Neural cell (in vitro differentiated cells): ENCODE results near the gene TMEM143. TPM values are rescaled to one million over a fixed set of nuclear protein-coding genes. Genes with fewer than 3 reads are reported as not detected.
A peak's percentile ranks its signal among the peaks of the same experiment; 100 is the strongest.

Experiments
- H2AFZ ChIP-seq: fragments of 200-600, 300-800 bp; sonication (generic), shearing (Covaris generic); 2 replicates; pipeline ENCODE4 v1.6.0; 2014; ENCODE audit warnings: low read depth, mild to moderate bottlenecking, antibody characterized with exemption, low read length, moderate library complexity
- H3F3A ChIP-seq: fragments of 200-600 bp; shearing (Covaris generic); 2 replicates; pipeline ENCODE4 v1.6.1; 2016; ENCODE audit warnings: mild to moderate bottlenecking, moderate library complexity, mixed read lengths, antibody characterized with exemption, low read length; ENCODE audit not compliant: insufficient read depth, poor library complexity, severe bottlenecking
- H3K27ac ChIP-seq: fragments of 200-600, 300-800 bp; sonication (generic), shearing (Covaris generic); 2 replicates; pipeline ENCODE4 v1.5.1; 2014; ENCODE audit warnings: mild to moderate bottlenecking, low read length, moderate library complexity
- H3K27me3 ChIP-seq: fragments of 300-800, 200-600 bp; sonication (generic), shearing (Covaris generic); 2 replicates; pipeline ENCODE4 v1.6.0; 2014; ENCODE audit warnings: mild to moderate bottlenecking, low read depth, low read length, moderate library complexity; ENCODE audit not compliant: insufficient read depth
- H3K36me3 ChIP-seq: fragments of 300-800, 200-600 bp; sonication (generic), shearing (Covaris generic); 2 replicates; pipeline ENCODE4 v1.5.1; 2014; ENCODE audit warnings: mild to moderate bottlenecking, antibody characterized with exemption, low read length, moderate library complexity; ENCODE audit not compliant: insufficient read depth
- H3K4me2 ChIP-seq: fragments of 300-800, 200-600 bp; sonication (generic), shearing (Covaris generic); 2 replicates; pipeline ENCODE4 v1.6.0; 2014; ENCODE audit warnings: mild to moderate bottlenecking, low read length
- H3K4me3 ChIP-seq: fragments of 300-800, 200-600 bp; sonication (generic), shearing (Covaris generic); 2 replicates; pipeline ENCODE4 v1.5.1; 2014; ENCODE audit warnings: mild to moderate bottlenecking, low read length, moderate library complexity
- H3K79me2 ChIP-seq: fragments of 200-600 bp; shearing (Covaris generic); replicated peaks from 2 replicates; pipeline ENCODE4 v1.6.0; 2014; ENCODE audit warnings: mild to moderate bottlenecking, low read length, moderate library complexity; ENCODE audit not compliant: insufficient read depth
- H3K9ac ChIP-seq: fragments of 300-800, 200-600 bp; sonication (generic), shearing (Covaris generic); 2 replicates; pipeline ENCODE4 v1.6.1; 2016; ENCODE audit warnings: mild to moderate bottlenecking, low read length, mixed read lengths
- H3K9me2 ChIP-seq: fragments of 200-600 bp; shearing (Covaris generic); 2 replicates; pipeline ENCODE4 v1.6.1; 2016; ENCODE audit warnings: mild to moderate bottlenecking, low read length, mixed read lengths; ENCODE audit not compliant: insufficient read depth
- H3K9me3 ChIP-seq: fragments of 200-600, 300-800 bp; sonication (generic), shearing (Covaris generic); 2 replicates; pipeline ENCODE4 v1.6.1; 2016; ENCODE audit warnings: mild to moderate bottlenecking, mixed run types, low read length, moderate library complexity, mixed read lengths
- H4K20me1 ChIP-seq: fragments of 200-600 bp; shearing (Covaris generic); 2 replicates; pipeline ENCODE4 v1.6.1; 2016; ENCODE audit warnings: mild to moderate bottlenecking, mixed run types; ENCODE audit not compliant: insufficient read depth
- CTCF ChIP-seq: fragments of 450-650 bp; IDR thresholded peaks from 2 replicates; pipeline ENCODE4 v1.5.1; 2014; ENCODE audit warnings: antibody characterized with exemption, mild to moderate bottlenecking, moderate library complexity; ENCODE audit not compliant: poor library complexity, severe bottlenecking
- EP300 ChIP-seq: fragments of 450-650 bp; conservative IDR thresholded peaks from 2 replicates; pipeline ENCODE4 v1.6.1; 2014; ENCODE audit warnings: antibody characterized with exemption, mild to moderate bottlenecking, moderate library complexity; ENCODE audit not compliant: poor library complexity, severe bottlenecking
- EZH2 ChIP-seq: fragments of 200-600, 300-800 bp; shearing (Covaris generic), sonication (generic); IDR thresholded peaks from 2 replicates; pipeline ENCODE4 v1.6.1; 2014; ENCODE audit warnings: antibody characterized with exemption, low read length, borderline replicate concordance, mild to moderate bottlenecking; ENCODE audit not compliant: insufficient read depth, poor library complexity, severe bottlenecking
- MXI1 ChIP-seq: fragments of 450-650 bp; conservative IDR thresholded peaks from 2 replicates; pipeline ENCODE4 v1.6.1; 2014; ENCODE audit warnings: antibody characterized with exemption, mild to moderate bottlenecking; ENCODE audit not compliant: poor library complexity, severe bottlenecking
- POLR2AphosphoS5 ChIP-seq: IDR thresholded peaks from 2 replicates; pipeline ENCODE4 v1.6.1; 2012
- RAD21 ChIP-seq: fragments of 450-650 bp; conservative IDR thresholded peaks from 2 replicates; pipeline ENCODE4 v1.6.1; 2014; ENCODE audit warnings: antibody characterized with exemption, mild to moderate bottlenecking, moderate library complexity
- REST ChIP-seq: IDR thresholded peaks from 2 replicates; pipeline ENCODE4 v1.6.1; 2012; ENCODE audit warnings: borderline replicate concordance
- SMC3 ChIP-seq: fragments of 450-650 bp; conservative IDR thresholded peaks from 2 replicates; pipeline ENCODE4 v1.6.1; 2014; ENCODE audit warnings: antibody characterized with exemption, mild to moderate bottlenecking, moderate library complexity; ENCODE audit not compliant: poor library complexity
- TAF1 ChIP-seq: IDR thresholded peaks from 2 replicates; pipeline ENCODE4 v1.6.1; 2012; ENCODE audit warnings: low read depth
- polyA minus RNA-seq: library from RNA; depleted of rRNA, polyadenylated mRNA; stranded (reverse); fragments of >200 nt; gene quantifications from 2 replicates; pipeline ENCODE4 v1.2.3, GENCODE V29; 2014
- polyA plus RNA-seq: library from polyadenylated mRNA; depleted of rRNA; stranded (reverse); fragments of >200 nt; gene quantifications from 2 replicates; pipeline ENCODE4 v1.2.3, GENCODE V29; 2014

Gene TMEM143
- polyA plus RNA-seq (4.2 and 11.7 TPM in 2 replicates), polyA minus RNA-seq (8.9 and 17.0 TPM in 2 replicates)

GRCh38 chr19:48363810-48364597, at the start of gene TMEM143, which contains the start of gene SYNGR4:
Gene TMEM143, minus strand, starts transcription at chr19:48363940. Its CDS starts 20 bp downstream, at chr19:48363920.
Gene SYNGR4, plus strand, starts transcription at chr19:48364367. Its CDS starts 1,476 bp downstream, at chr19:48365843.
- Histone ChIP-seq H3K4me2 (peak within 1 kb of the TSS; percentile 96), H3K9me2 (no peaks in the 10 kb centered on the region), H3K27ac (peak within 1 kb of the TSS; percentile 92), H3K36me3 (no peaks in the 10 kb centered on the region), H3K79me2 (no peaks in the 10 kb centered on the region), H2AFZ (peak within 1 kb of the TSS; percentile 85), H3K27me3 (no peaks in the 10 kb centered on the region), H3K4me3 (peak within 1 kb of the TSS; percentile 73), H3K9me3 (no peaks in the 10 kb centered on the region), H4K20me1 (no peaks in the 10 kb centered on the region), H3F3A (no peaks in the 10 kb centered on the region), H3K9ac (peak within 1 kb of the TSS; percentile 87)
- TF ChIP-seq EZH2 (no peak), MXI1 (peak; percentile 59), TAF1 (peak; percentile 76), SMC3 (no peak), POLR2AphosphoS5 (peak; percentile 94), EP300 (no peak)

GRCh38 chr19:48405850-48406249, 42.1 kb upstream of the TMEM143 start:
- TF ChIP-seq REST, result no peak
- no peak for TF ChIP-seq EZH2
- no peak for TF ChIP-seq EP300
- no peak for TF ChIP-seq POLR2AphosphoS5
- no peak for TF ChIP-seq TAF1
- no peak for TF ChIP-seq RAD21
- TF ChIP-seq CTCF, result no peak
- TF ChIP-seq SMC3, result no peak
- no peak for TF ChIP-seq MXI1
- Histone ChIP-seq H3K9me2 (no peaks in the 10 kb centered on the region), H3K36me3 (no peaks in the 10 kb centered on the region), H3K79me2 (no peaks in the 10 kb centered on the region), H3K4me2 (no peak overlapping the region), H3K9ac (no peak overlapping the region), H3K4me3 (no peak overlapping the region), H3K9me3 (no peaks in the 10 kb centered on the region), H3K27ac (no peak overlapping the region), H2AFZ (no peak overlapping the region), H3K27me3 (no peaks in the 10 kb centered on the region), H3F3A (no peaks in the 10 kb centered on the region), H4K20me1 (no peaks in the 10 kb centered on the region)
